T-helper 9 cell (primary cell): ENCODE results near the gene NOL9.
"Not testable (repeated sequence)": the region's sequence is repeated elsewhere in the genome, so short reads cannot be mapped to it uniquely, and the experiment has no call there.

Source experiments
- DNase-seq: peaks from one replicate; pipeline ENCODE4 v3.0.0-alpha.2; 2020

Gene NOL9

GRCh38 chr1:6570987-6571386 lies 16.7 kb upstream of the NOL9 start:
- no peak for DNase-seq

DNA sequence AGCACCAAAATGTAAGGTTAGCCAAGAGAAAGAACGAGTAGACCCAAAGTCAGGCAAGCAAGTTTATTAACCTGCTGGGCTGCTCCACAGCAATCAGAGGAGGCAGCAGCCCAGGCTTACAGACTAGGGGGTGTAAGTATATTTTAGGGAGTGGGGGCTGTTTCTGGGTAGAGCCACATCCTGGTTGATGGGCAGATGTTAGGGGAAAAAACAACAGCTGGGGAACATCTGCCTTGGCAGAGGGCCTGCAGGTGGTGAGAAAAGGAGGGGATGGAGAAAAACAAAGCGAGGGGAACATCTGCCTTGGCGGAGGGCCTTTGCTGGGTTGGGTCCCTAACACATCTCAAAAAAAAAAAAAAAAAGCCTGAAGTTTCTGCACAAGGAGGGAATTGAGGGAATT lies 15.8 kb upstream of the NOL9 start:
- no peak for DNase-seq

GRCh38 chr1:6569033-6569432 lies 14.7 kb upstream of the NOL9 start:
- DNase-seq: no peak

DNA sequence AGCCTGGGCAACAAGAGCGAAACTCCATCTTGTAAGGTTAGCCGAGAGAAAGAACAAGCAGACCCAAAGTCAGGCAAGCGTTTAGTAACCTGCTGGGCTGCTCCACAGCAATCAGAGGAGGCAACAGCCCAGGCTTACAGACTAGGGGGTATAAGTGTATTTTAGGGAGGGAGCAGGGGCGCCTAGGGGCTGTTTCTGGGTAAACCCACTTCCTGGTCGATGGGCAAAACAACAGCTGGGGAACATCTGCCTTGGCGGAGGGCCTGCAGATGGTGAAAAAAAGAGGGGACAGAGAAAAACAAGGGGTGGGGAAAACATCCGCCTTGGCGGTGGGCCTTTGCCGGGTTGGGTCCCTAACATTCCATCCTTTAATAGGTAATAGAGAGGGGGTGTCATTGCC lies 6.0 kb upstream of the NOL9 start:
- DNase-seq: no peak

GRCh38 chr1:6559161-6559560 lies 4.8 kb upstream of the NOL9 start:
- not testable (repeated sequence) for DNase-seq

DNA sequence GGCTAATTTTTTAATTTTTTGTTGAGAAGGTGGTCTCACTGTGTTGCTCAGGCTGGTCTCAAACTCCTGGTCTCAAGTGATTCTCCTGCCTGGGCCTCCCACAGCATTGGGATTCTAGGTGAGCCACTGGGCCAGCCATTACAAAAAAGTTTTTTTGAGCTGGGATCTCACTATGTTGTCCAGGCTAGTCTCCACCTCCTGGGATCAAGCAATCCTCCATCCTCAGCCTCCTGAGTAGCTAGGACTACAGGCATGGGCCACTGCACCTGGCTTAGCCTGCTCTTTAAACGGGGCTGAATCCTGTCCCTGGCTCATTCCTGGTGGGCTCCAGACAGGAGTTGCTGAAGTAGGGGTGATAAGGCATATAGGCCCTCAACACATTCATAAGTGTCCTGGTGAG lies 3.3 kb upstream of the NOL9 start:
- no peak for DNase-seq

GRCh38 chr1:6554907-6555778 lies 830 bp upstream of the NOL9 start, which contains the start of gene TAS1R1:
Gene TAS1R1 (plus strand): TSS chr1:6555307. CDS start chr1:6555374, 67 bp downstream.
- no peak for DNase-seq

DNA sequence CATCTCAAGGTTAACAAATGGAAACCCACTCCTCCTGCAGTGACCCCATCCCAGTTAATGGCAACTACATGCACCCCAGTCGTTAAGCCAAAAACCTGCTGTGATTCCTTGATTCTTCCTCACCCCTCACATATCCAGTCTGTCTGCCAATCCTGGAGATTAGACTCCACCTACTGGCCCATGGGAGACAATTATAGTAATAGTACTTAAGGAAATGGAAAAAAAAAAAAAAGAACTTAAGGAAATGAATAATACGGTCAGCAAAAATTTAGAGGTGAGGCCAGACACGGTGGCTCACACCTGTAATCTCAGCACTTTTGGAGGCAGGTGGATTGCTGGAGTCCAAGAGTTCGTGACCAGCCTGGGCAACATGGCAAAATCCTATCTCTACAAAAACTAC lies 7.0 kb downstream of the NOL9 start:
- no peak for DNase-seq

DNA sequence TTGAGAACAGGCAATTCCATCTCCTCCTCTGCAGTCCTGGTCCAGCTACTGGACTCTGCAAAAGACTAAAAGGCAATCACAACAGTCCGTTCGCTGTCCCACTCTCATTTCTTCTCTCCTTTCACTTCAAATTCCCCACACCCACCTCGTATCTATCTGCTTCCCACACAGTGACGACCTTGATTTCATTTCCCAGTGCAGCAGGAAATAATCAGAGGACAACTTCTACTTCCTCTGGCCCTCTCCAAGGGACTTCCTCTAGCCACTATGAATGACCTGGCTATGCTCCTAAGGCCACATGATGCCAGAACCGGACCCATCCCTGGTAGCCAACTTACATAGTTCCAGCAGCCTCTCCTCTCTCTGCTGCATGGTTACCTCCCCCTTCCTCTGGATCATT lies 8.0 kb downstream of the NOL9 start:
- DNase-seq: no peak

- no peak for DNase-seq
These were observed 8.8 kb downstream of the NOL9 start for GRCh38 chr1:6545276-6546112.

- no peak for DNase-seq
These were observed 9.5 kb downstream of the NOL9 start for GRCh38 chr1:6544831-6545230.

- DNase-seq: no peak
These were observed 15.4 kb downstream of the NOL9 start for GRCh38 chr1:6538956-6539355.

- DNase-seq: no peak
These were observed 18.0 kb downstream of the NOL9 start for GRCh38 chr1:6536291-6536690.

DNA sequence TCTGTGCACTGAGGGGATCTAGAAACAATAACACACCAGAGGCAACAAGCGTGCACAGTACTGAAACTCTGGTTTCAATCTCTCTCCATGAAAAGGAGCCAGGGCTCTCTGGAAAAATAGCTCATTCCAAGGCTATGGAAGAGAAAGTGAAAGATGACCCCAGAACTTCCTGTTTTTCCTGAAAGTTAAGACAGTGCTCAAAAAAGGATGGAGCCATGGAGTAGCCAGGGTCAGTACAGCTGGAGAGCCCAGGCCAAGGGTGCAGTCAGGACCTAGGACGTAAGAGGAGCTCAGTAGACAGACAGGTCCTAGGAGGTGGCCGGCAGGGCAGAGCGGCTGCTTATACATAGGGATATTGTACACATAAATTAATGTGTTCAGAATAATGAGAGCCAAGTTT lies 19.1 kb downstream of the NOL9 start:
- DNase-seq: no peak

- DNase-seq: no peak
These were observed 20.0 kb downstream of the NOL9 start for GRCh38 chr1:6534248-6534822.

DNA sequence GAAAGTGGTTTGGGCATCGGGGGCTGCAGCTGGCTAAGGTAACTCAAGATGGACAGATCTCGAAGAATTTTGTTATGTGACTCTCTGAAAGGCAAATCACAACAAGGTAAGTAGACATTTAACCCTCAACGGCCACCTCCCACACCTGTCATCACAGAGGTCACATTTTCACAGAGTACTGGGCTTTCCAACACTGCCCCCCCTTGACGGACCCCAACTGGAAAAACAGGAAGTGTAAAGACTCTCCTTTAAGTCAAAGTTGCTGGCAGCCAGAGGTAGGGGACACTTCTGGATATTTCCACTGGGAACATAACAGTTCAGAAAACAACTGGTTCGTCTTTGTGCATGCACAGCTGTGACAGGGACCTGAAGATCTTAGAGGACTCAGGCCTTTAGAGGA lies 22.3 kb downstream of the NOL9 start:
- no peak for DNase-seq

GRCh38 chr1:6530504-6531160 lies 23.7 kb downstream of the NOL9 start:
- DNase-seq: no peak

- DNase-seq: no peak
These were observed 25.8 kb downstream of the NOL9 start for GRCh38 chr1:6528492-6528891.

GRCh38 chr1:6526316-6526715 lies 28.0 kb downstream of the NOL9 start:
- DNase-seq: no peak

- DNase-seq: no peak
These were observed 30.7 kb downstream of the NOL9 start for GRCh38 chr1:6523566-6523965.

GRCh38 chr1:6521536-6521935 lies 32.8 kb downstream of the NOL9 start:
- no peak for DNase-seq

DNA sequence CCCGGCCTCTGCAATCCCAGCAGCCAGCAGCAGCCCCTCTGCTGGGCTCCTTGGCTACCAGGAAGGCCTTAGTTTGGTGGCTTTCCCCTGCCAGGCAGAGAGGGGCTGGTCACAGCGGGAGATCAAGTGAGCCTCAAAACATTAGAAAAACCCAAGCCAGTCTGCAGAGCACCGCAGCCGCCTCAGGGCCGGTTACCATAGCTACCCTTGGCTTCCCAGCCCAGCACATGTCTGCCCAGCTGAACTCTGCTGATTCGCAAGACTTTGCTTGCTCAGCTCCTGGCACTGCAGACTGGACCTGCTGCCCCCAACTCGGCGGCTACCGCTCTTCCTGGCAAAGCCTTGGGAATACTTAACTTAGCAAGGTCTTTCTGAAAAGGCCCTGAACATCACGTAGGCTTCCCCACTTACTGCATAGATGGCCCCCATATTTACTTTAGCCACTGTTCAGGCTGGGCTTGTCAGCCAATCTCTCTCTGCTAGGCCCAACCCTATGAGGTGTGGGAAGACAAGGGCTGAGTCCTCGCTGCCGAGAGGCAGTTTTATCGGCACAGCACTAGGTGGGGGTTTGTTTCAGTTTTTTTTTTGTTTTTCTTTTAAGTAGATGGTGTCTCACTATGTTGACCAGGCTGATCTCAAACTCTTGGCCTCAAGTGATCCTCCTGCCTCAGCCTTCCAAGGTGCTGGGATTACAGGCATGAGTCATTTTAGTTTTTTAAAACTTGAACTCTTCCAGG lies 34.2 kb downstream of the NOL9 start:
- no peak for DNase-seq
